Loucy (cell line): Measurements from ENCODE around the gene NDRG2.
A peak's percentile ranks its signal among the peaks of the same experiment; 100 is the strongest.

Source experiments
- H2AFZ ChIP-seq: fragments of 200-600 bp; sonication (generic); 2 replicates; pipeline ENCODE4 v1.6.0; 2016; ENCODE audit warnings: antibody characterized with exemption, mild to moderate bottlenecking, low read length, moderate library complexity
- H3F3A ChIP-seq: fragments of 200-600 bp; 2 replicates; pipeline ENCODE4 v1.6.0; 2016; ENCODE audit warnings: antibody characterized with exemption, low read depth, mild to moderate bottlenecking
- H3K27me3 ChIP-seq: fragments of 200-600 bp; sonication (generic); 2 replicates; pipeline ENCODE4 v1.6.1; 2014; ENCODE audit warnings: low read length, mild to moderate bottlenecking; ENCODE audit not compliant: insufficient read depth, poor library complexity, severe bottlenecking
- H3K36me3 ChIP-seq: fragments of 200-600 bp; sonication (generic); 2 replicates; pipeline ENCODE4 v1.6.1; 2016; ENCODE audit warnings: low read length; ENCODE audit not compliant: insufficient read depth
- H3K4me1 ChIP-seq: fragments of 200-600 bp; sonication (generic); 2 replicates; pipeline ENCODE4 v1.5.1; 2014; ENCODE audit warnings: low read length, mild to moderate bottlenecking; ENCODE audit not compliant: insufficient read depth, poor library complexity, severe bottlenecking
- H3K4me2 ChIP-seq: fragments of 200-600 bp; sonication (generic); 2 replicates; pipeline ENCODE4 v1.6.0; 2014; ENCODE audit warnings: antibody characterized with exemption, low read length, low read depth, mild to moderate bottlenecking; ENCODE audit not compliant: poor library complexity, severe bottlenecking
- H3K4me3 ChIP-seq: fragments of 200-600 bp; sonication (generic); 2 replicates; pipeline ENCODE4 v1.5.1; 2014; ENCODE audit warnings: low read length, mild to moderate bottlenecking, mixed read lengths; ENCODE audit not compliant: poor library complexity, severe bottlenecking
- H3K79me2 ChIP-seq: fragments of 200-600 bp; sonication (generic); 2 replicates; pipeline ENCODE4 v1.6.1; 2014; ENCODE audit warnings: low read length; ENCODE audit not compliant: insufficient read depth
- H3K9ac ChIP-seq: fragments of 200-600 bp; sonication (generic); 2 replicates; pipeline ENCODE4 v1.6.0; 2014; ENCODE audit warnings: mild to moderate bottlenecking, low read depth, low read length, moderate library complexity; ENCODE audit not compliant: poor library complexity, severe bottlenecking
- H3K9me2 ChIP-seq: fragments of 200-600 bp; sonication (generic); replicated peaks from 2 replicates; pipeline ENCODE4 v1.6.1; 2016; ENCODE audit warnings: low read depth, low read length, mixed read lengths
- H3K9me3 ChIP-seq: fragments of 200-600 bp; sonication (generic); 2 replicates; pipeline ENCODE4 v1.6.1; 2014; ENCODE audit warnings: mild to moderate bottlenecking, antibody characterized with exemption, low read length, low read depth; ENCODE audit not compliant: insufficient read depth
- H4K20me1 ChIP-seq: fragments of 200-600 bp; sonication (generic); 2 replicates; pipeline ENCODE4 v1.6.0; 2014; ENCODE audit warnings: antibody characterized with exemption, low read length, mild to moderate bottlenecking; ENCODE audit not compliant: insufficient read depth, poor library complexity, severe bottlenecking
- EZH2phosphoT487 ChIP-seq: fragments of 200-600 bp; IDR thresholded peaks from 2 replicates; pipeline ENCODE4 v1.6.1; 2018; ENCODE audit warnings: antibody characterized with exemption, mild to moderate bottlenecking, moderate library complexity, borderline replicate concordance
- TF ChIP-seq, protein P1 (sequence below): fragments of 200-600 bp; sonication (generic); conservative IDR thresholded peaks from 2 replicates; pipeline ENCODE4 v1.5.1; 2014; ENCODE audit warnings: mild to moderate bottlenecking, antibody characterized with exemption, low read length

Gene NDRG2

DNA sequence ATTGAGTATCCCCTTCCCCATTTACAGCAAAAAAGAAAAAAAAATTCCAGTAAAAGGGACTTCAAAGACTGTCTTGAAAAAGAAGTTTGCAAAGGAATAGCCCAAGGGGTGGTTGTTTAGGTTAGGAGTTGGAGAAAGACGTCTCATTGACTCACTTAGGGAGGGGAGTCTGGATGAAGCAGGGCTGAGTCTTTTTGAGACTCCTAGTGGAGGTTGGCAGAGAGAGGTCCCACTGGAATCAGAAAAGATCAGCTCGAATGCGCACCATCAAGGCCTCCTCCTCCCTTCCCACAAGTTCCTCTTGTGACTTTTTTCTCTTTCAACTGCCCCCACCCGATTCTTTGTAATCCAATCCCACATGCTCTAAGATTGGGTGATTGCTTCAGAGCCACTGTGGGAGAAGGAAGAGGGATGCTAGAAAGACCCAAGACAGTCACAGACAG, 47.2 kb upstream of the NDRG2 start:
- Histone ChIP-seq H4K20me1 (no peaks in the 10 kb centered on the region), H3K9me2 (no peaks in the 10 kb centered on the region), H3K79me2 (no peaks in the 10 kb centered on the region), H3F3A (no peaks in the 10 kb centered on the region), H3K4me1 (peaks cover 32% of the 10 kb centered on the region), H3K27me3 (no peaks in the 10 kb centered on the region), H3K9ac (peak overlapping the region; percentile 83), H3K4me3 (peak overlapping the region; percentile 95), H2AFZ (peak overlapping the region; percentile 82), H3K4me2 (peak overlapping the region; percentile 96), H3K36me3 (no peaks in the 10 kb centered on the region), H3K9me3 (no peaks in the 10 kb centered on the region)
- TF ChIP-seq, protein P1, sequence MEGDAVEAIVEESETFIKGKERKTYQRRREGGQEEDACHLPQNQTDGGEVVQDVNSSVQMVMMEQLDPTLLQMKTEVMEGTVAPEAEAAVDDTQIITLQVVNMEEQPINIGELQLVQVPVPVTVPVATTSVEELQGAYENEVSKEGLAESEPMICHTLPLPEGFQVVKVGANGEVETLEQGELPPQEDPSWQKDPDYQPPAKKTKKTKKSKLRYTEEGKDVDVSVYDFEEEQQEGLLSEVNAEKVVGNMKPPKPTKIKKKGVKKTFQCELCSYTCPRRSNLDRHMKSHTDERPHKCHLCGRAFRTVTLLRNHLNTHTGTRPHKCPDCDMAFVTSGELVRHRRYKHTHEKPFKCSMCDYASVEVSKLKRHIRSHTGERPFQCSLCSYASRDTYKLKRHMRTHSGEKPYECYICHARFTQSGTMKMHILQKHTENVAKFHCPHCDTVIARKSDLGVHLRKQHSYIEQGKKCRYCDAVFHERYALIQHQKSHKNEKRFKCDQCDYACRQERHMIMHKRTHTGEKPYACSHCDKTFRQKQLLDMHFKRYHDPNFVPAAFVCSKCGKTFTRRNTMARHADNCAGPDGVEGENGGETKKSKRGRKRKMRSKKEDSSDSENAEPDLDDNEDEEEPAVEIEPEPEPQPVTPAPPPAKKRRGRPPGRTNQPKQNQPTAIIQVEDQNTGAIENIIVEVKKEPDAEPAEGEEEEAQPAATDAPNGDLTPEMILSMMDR, result no peak; the same call in 1 of the 2 replicates
- TF ChIP-seq EZH2phosphoT487, result no peak

DNA sequence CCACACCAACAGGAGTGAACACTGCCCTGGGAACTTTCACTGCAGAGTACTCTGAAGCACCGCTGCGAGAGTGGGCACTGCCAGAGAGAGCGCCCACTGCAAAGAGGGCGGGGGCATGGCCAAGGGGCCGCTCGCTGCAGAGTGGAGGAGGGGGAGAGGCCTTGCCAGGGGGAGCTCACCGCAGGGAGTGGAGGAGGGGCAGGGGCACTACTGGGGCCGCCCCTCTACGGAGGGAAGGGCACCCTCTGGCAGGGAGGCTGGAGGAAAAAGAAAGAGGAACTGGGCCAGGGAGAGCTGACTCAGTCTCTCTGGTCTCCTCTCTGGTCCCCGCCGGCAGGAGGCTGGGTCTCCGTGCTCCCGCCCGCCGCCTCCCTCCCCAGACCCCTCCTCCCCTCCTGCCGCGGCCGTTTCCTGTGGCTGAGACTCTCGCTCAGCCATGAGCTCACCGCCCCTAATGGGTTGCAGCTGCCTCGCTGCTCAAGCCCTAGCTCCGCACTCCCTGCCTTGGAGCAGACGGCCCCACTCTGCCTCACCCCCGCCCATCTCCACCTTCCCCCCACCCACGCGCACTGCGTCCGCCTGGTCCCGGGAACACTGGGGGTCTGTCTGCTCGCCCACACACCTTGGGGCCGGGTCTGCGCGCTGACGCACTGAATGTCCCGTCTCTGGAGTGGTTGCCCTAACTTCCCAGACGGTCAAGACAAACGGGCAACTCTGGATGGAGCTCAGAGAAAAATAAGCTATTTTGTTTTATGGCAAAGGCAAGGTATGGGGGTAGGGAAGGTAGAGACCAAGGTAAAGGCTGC, 46.6 kb upstream of the NDRG2 start:
- H3K9me2 ChIP-seq, result no peaks in the 10 kb centered on the region
- TF ChIP-seq EZH2phosphoT487, result no peak
- TF ChIP-seq, protein P1, result no peak
- H3K4me2 ChIP-seq, result peak overlapping the region; percentile 96
- no peaks in the 10 kb centered on the region for H3K36me3 ChIP-seq
- H2AFZ ChIP-seq, result peak overlapping the region; percentile 82
- no peaks in the 10 kb centered on the region for H3F3A ChIP-seq
- H3K9ac ChIP-seq, result peak overlapping the region; percentile 83
- H3K79me2 ChIP-seq, result no peaks in the 10 kb centered on the region
- no peaks in the 10 kb centered on the region for H3K27me3 ChIP-seq
- H3K4me1 ChIP-seq, result peaks cover 32% of the 10 kb centered on the region
- H3K4me3 ChIP-seq, result peak overlapping the region; percentile 95
- H3K9me3 ChIP-seq, result no peaks in the 10 kb centered on the region
- no peaks in the 10 kb centered on the region for H4K20me1 ChIP-seq

DNA sequence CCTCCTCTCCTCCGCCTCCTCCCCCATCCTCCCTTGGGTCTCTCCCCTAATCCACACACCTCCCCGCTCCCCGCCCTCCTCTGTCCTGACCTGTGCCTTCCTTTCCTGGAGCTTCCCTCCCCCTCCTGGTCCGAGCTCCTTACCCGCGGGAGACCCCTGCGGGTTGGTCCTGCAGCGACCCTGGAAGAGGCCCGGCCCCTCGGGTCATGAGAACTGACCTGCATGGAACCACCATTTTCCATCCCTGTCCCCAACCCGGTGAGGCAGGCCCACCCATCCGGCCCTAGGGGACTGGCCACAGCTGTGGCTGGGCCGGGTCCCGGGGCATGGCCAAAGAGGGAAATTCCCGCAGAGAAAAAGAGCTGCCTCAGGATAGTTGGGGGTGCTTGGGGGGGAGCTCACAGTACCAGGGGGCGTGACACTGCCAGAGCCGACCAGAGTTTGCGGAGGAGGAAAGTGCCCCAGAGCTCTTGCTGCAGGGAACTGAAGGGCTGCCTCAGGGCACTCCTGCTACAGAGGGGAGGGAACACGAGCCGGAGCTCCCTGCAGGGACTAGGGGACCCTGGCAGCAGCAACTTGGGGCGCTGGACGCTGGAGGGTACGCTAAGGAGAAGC, 45.9 kb upstream of the NDRG2 start:
- Histone ChIP-seq H3K9me2 (no peaks in the 10 kb centered on the region), H3K4me1 (peaks cover 32% of the 10 kb centered on the region), H3K4me2 (peak overlapping the region; percentile 96), H2AFZ (peak overlapping the region; percentile 82), H4K20me1 (no peaks in the 10 kb centered on the region), H3K9ac (peak overlapping the region; percentile 83), H3K79me2 (no peaks in the 10 kb centered on the region), H3K27me3 (no peaks in the 10 kb centered on the region), H3K36me3 (no peaks in the 10 kb centered on the region), H3K9me3 (no peaks in the 10 kb centered on the region), H3F3A (no peaks in the 10 kb centered on the region), H3K4me3 (peak overlapping the region; percentile 95)
- TF ChIP-seq, protein P1, result no peak
- TF ChIP-seq EZH2phosphoT487, result no peak
